K562 (cell line): ENCODE data around the gene TAF9B. TPM values are rescaled to one million over a fixed set of nuclear protein-coding genes. Genes with fewer than 3 reads are reported as not detected.
A peak's percentile ranks its signal among the peaks of the same experiment; 100 is the strongest.
"Not testable (repeated sequence)": the region's sequence is repeated elsewhere in the genome, so short reads cannot be mapped to it uniquely, and the experiment has no call there.

Experiments
- ATAC-seq: fragments of 200-7000 bp; cut with Tn5 transposase; 3 replicates; pipeline ENCODE4 v1.9.1; 2020; ENCODE audit warnings: moderate library complexity
- BruUV-seq: library from RNA; stranded (reverse); fragments of 400-500 nt; replicated peaks from 2 replicates; lab custom pipeline; 2021; lab: Mats Ljungman, UMichigan
- CTCF ChIA-PET: fragments of 300-600 bp; formaldehyde crosslinking; extraction: SDS; loops from one replicate; lab custom pipeline; 2021; ENCODE audit warnings: low intra/inter-chr PET ratio; lab: Yijun Ruan, JAX
- POLR2A ChIA-PET: fragments of 300-600, 350-650 bp; sonication (Branson Sonifier 250); formaldehyde crosslinking; extraction: SDS; loops from one replicate; lab custom pipeline; 2021; ENCODE audit warnings: antibody characterized with exemption, inconsistent platforms; lab: Yijun Ruan, JAX
- DNase-seq, 4 experiments: peaks; one replicate each; pipeline versions ENCODE4 v3.0.0 to v3.0.0-alpha.2; 2011 to 2018; ENCODE audit warnings: low spot score in 3 of 4, mixed read lengths in 3 of 4; ENCODE audit errors: extremely low read depth in 1 of 4
- FAIRE-seq: peaks from 2 replicates; lab custom pipeline; 2011; peaks lifted over from hg19 to GRCh38; lab: Jason Lieb, UNC
- H2AFZ ChIP-seq: 2 replicates; pipeline ENCODE4 v1.6.0; 2011; ENCODE audit warnings: low read depth, low read length, control low read depth, inconsistent platforms
- H3K27ac ChIP-seq: fragments of 200-600 bp; 3 replicates; pipeline ENCODE4 v1.8.0; 2011; ENCODE audit warnings: low read depth, mild to moderate bottlenecking, control low read depth, inconsistent platforms, low read length, moderate library complexity, mixed read lengths; ENCODE audit errors: extremely low read depth
- H3K27me3 ChIP-seq, 2 experiments: fragments of 300-600 bp in 1 of 2; 2 replicates in 1 of 2; 3 replicates in 1 of 2; pipeline versions ENCODE4 v1.6.0 to v1.8.0; 2011; ENCODE audit warnings: inconsistent platforms in 2 of 2, low read length in 2 of 2, mild to moderate bottlenecking in 1 of 2, mixed read lengths in 1 of 2, moderate library complexity in 1 of 2; ENCODE audit not compliant: control insufficient read depth in 2 of 2, insufficient read depth in 2 of 2
- H3K36me3 ChIP-seq: fragments of 300-600 bp; 3 replicates; pipeline ENCODE4 v1.8.0; 2011; ENCODE audit warnings: mild to moderate bottlenecking, low read length, inconsistent platforms; ENCODE audit not compliant: control insufficient read depth, insufficient read depth
- H3K4me1 ChIP-seq, 2 experiments: fragments of 200-600 bp in 1 of 2; replicated peaks in 1 of 2; 2 replicates in 1 of 2; 3 replicates in 1 of 2; pipeline versions ENCODE4 v1.5.1 to v1.8.0; 2011; ENCODE audit warnings: inconsistent platforms in 2 of 2, low read length in 2 of 2, mild to moderate bottlenecking in 1 of 2, mixed read lengths in 1 of 2, moderate library complexity in 1 of 2; ENCODE audit not compliant: control insufficient read depth in 2 of 2, insufficient read depth in 2 of 2
- H3K4me2 ChIP-seq: 2 replicates; pipeline ENCODE4 v1.6.1; 2011; ENCODE audit warnings: low read length, control low read depth, inconsistent platforms, mixed read lengths; ENCODE audit not compliant: insufficient read depth
- H3K4me3 ChIP-seq: fragments of 200-600 bp; sonication (generic), shearing (Covaris generic); 2 replicates; pipeline ENCODE4 v1.5.1; 2016; ENCODE audit warnings: control low read depth, inconsistent platforms
- H3K79me2 ChIP-seq: fragments of 200-600 bp; 3 replicates; pipeline ENCODE4 v1.8.0; 2011; ENCODE audit warnings: low read length, inconsistent platforms; ENCODE audit not compliant: control insufficient read depth, insufficient read depth
- H3K9ac ChIP-seq, 2 experiments: 2 replicates each; pipeline versions ENCODE4 v1.6.0 to v1.6.1; 2011; ENCODE audit warnings: low read depth in 2 of 2, low read length in 2 of 2, control low read depth in 1 of 2, inconsistent platforms in 1 of 2, mild to moderate bottlenecking in 1 of 2, mixed read lengths in 1 of 2; ENCODE audit not compliant: insufficient read depth in 1 of 2
- H3K9me1 ChIP-seq: one replicate; pipeline ENCODE4 v1.6.0; 2011; ENCODE audit warnings: inconsistent platforms, mild to moderate bottlenecking, low read length, moderate library complexity; ENCODE audit not compliant: control insufficient read depth, insufficient read depth
- H3K9me3 ChIP-seq: replicated peaks from 2 replicates; pipeline ENCODE4 v1.5.1; 2011; ENCODE audit warnings: low read depth, low read length, inconsistent platforms; ENCODE audit not compliant: control insufficient read depth, insufficient read depth
- H4K20me1 ChIP-seq: replicated peaks from 2 replicates; pipeline ENCODE4 v1.6.1; 2011; ENCODE audit warnings: low read length, inconsistent platforms, mixed read lengths; ENCODE audit not compliant: control insufficient read depth, insufficient read depth
- POLR2A ChIP-seq: fragments of 450-650 bp; conservative IDR thresholded peaks from 2 replicates; pipeline ENCODE4 v1.6.1; 2016
- ZNF217 ChIP-seq: sonication (generic); formaldehyde crosslinking; IDR thresholded peaks from 2 replicates; pipeline ENCODE4 v1.8.0; 2022; ENCODE audit warnings: mild to moderate bottlenecking, missing genetic modification reagents
- WGBS: fragments of 100-300 bp; shearing (Covaris generic); methylation state at CpG from one replicate; pipeline ENCODE4 v1.1.6; 2016; ENCODE audit warnings: low coverage, mixed read lengths; ENCODE audit not compliant: insufficient coverage; ENCODE audit errors: missing lambda C conversion rate; 5-methylcytosine and 5-hydroxymethylcytosine counted together
- in situ Hi-C: fragments of 300-500 bp; cut with MboI; formaldehyde crosslinking; loops from 4 replicates; pipeline ENCODE4 v1.15.0; 2018; ENCODE audit warnings: inconsistent platforms, mixed read lengths
- intact Hi-C: fragments of 100-400 bp; cut with micrococcal nuclease; formaldehyde crosslinking; loops from 2 replicates; pipeline ENCODE4 v1.14.2; 2022
- polyA plus RNA-seq, 8 experiments: library from polyadenylated mRNA; depleted of rRNA in 4 of 8; stranded (reverse) in 5 of 8; unstranded in 3 of 8; fragments of >200 nt; fragmentation: Nextera tagmentation in 2 of 8; fragmentation: Illumina TruSeq in 1 of 8; extraction: Ambion mirVana in 2 of 8; extraction: Trizol in 1 of 8; gene quantifications; 2 replicates each; pipeline versions ENCODE4 v1.2.1 to v1.2.3, GENCODE V29; 2011 to 2014; ENCODE audit warnings: inconsistent platforms in 1 of 8, missing spikeins in 1 of 8
- total RNA-seq, 7 experiments: library from RNA; depleted of rRNA in 6 of 7; stranded (reverse); fragments of >200 nt in 6 of 7; fragmentation: Illumina TruSeq in 2 of 7; extraction: Trizol in 2 of 7; gene quantifications; 2 replicates each; pipeline versions ENCODE4 v1.2.1 to v1.2.3, GENCODE V29; 2011 to 2021; ENCODE audit warnings: low replicate concordance in 1 of 7
- TF ChIP-seq, protein P1 (sequence below): fragments of 450-650 bp; IDR thresholded peaks from 2 replicates; pipeline ENCODE4 v1.6.1; 2018; ENCODE audit warnings: mild to moderate bottlenecking, low read depth; ENCODE audit not compliant: partially characterized antibody

TAF9B gene
- total and polyA plus RNA-seq, 9 of the 15 experiments (the other 6 are each of a cell fraction or from before 2014, with no cell fraction given) = 10.9 to 42.1 (median 20.8) TPM

DNA sequence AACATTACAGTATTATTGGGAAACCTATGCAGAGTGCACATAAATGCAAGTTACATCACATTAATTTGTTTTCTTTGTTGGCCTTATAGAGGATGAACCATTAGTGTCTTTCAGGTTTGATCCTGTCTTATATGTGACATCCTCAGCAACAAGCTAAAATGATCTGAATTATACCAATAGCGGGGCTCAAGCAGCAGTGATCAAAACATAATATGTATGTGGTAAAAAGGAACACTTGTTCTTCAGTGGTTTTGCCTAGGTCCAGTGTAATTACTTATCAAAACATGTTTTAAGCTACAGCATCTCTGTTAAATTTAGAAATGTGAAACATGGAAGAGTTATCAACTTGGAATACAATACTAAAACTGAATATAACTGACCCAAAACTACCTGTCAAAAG is 9.1 kb downstream of the TAF9B start:
- ChIA-PET CTCF (no interaction called here), POLR2A (no interaction called here)
- no peaks in the 10 kb centered on the region; the same call in 1 of the 2 replicates for H4K20me1 ChIP-seq
- in situ Hi-C loops (no loop called here), intact Hi-C loops (no loop called here)
- DNase-seq = no peak
- H3K9me3 ChIP-seq = no peaks in the 10 kb centered on the region
- no peak overlapping the region for H3K4me3 ChIP-seq
- H2AFZ ChIP-seq = no peak overlapping the region
- no peak for TF ChIP-seq ZNF217 (CRISPR knock-in tag)
- H3K9ac ChIP-seq = no peak overlapping the region
- H3K27me3 ChIP-seq = no peaks in the 10 kb centered on the region
- no peak overlapping the region for H3K4me2 ChIP-seq
- H3K79me2 ChIP-seq = no peaks in the 10 kb centered on the region
- no peaks in the 10 kb centered on the region for H3K9me1 ChIP-seq
- WGBS = 60% methylated on average over 1 of the region's 1 CpG
- peaks cover 63% of the 10 kb centered on the region for H3K36me3 ChIP-seq
- no peaks in the 10 kb centered on the region; a peak in 1 of 5 replicates for H3K4me1 ChIP-seq
- no peak for FAIRE-seq
- no peak overlapping the region for H3K27ac ChIP-seq
- ATAC-seq = no peak
- no TSS peak for BruUV-seq

DNA sequence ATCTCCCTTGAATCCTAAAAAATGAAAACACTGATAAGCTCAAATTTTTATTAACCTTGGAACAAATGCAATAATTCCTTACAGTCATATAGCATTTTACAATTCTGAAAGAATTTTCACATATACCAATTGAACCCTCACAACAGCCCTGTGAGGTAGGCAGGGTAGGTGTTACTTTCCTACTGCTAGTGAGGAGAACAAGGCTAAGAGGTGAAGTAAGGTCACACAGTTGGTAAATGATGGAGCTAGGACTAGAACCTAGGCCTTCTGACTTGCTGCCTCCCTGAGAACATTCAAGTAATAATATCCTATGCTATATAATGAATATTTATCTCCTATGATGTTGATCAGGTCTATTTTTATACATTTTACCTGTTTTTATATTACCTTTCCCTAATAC is 9.7 kb downstream of the TAF9B start:
- Histone ChIP-seq H3K4me2 (no peak overlapping the region), H3K9me1 (peaks cover under 1% of the 10 kb centered on the region), H3K36me3 (peaks cover 70% of the 10 kb centered on the region), H3K79me2 (no peaks in the 10 kb centered on the region), H3K4me3 (no peak overlapping the region), H3K9ac (no peak overlapping the region), H3K27ac (no peak overlapping the region), H3K4me1 (no peaks in the 10 kb centered on the region; a peak in 1 of 5 replicates), H2AFZ (no peak overlapping the region), H4K20me1 (peaks cover 3% of the 10 kb centered on the region; the same call in 1 of the 2 replicates), H3K27me3 (no peaks in the 10 kb centered on the region), H3K9me3 (no peaks in the 10 kb centered on the region)
- in situ Hi-C loops = no loop called here
- ChIA-PET CTCF (no interaction called here), POLR2A (interaction anchor here (0.7 to 0.8 kb wide), 2 partner anchors 13 to 305 kb away, joined by 3 read pairs; no protein-coding TSS in a partner anchor)
- intact Hi-C loops = no loop called here
- peak; percentile 48 for ATAC-seq
- TSS peak; percentile 37 for BruUV-seq
- no peak for DNase-seq
- TF ChIP-seq POLR2A = peak; percentile 23
- TF ChIP-seq, protein P1, sequence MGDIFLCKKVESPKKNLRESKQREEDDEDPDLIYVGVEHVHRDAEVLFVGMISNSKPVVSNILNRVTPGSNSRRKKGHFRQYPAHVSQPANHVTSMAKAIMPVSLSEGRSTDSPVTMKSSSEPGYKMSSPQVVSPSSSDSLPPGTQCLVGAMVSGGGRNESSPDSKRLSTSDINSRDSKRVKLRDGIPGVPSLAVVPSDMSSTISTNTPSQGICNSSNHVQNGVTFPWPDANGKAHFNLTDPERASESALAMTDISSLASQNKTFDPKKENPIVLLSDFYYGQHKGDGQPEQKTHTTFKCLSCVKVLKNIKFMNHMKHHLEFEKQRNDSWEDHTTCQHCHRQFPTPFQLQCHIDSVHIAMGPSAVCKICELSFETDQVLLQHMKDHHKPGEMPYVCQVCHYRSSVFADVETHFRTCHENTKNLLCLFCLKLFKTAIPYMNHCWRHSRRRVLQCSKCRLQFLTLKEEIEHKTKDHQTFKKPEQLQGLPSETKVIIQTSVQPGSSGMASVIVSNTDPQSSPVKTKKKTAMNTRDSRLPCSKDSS = no peak
- no peak for FAIRE-seq

DNA sequence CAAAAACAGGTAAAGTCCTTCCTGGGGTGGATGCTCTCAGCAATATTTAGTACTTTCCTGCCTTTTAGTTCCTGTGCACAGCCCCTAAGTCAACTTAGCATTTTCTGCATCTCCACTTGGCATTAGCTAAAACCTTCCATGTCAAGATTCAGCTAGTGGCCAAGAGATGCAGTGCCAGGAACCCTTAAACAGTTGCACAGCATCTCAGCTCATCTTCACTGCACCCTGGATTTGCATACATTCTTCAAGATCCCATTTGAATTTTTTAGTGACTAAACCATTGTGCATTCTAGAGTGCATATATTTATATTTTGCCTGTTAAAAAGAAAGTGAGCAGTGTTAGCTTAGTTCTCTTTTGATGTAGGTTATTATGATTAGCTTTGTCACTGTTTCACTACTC is 13.7 kb downstream of the TAF9B start:
- H3K9me3 ChIP-seq, H3K4me1 ChIP-seq, DNase-seq, H3K4me3 ChIP-seq, H3K27me3 ChIP-seq, H3K4me2 ChIP-seq, H3K9me1 ChIP-seq, H3K9ac ChIP-seq, ATAC-seq, in situ Hi-C loops, intact Hi-C loops, CTCF ChIA-PET, H2AFZ ChIP-seq, H3K27ac ChIP-seq, FAIRE-seq: not testable (repeated sequence)
- POLR2A ChIA-PET = interaction anchor here (0.6 to 1.5 kb wide), 2 partner anchors 12 to 14 kb away, joined by 3 to 5 read pairs; partner anchors contain the start of gene TAF9B
- TSS peak; percentile 28 for BruUV-seq
- Histone ChIP-seq H3K36me3 (peaks cover 93% of the 10 kb centered on the region), H4K20me1 (peaks cover 17% of the 10 kb centered on the region), H3K79me2 (peaks cover 15% of the 10 kb centered on the region)
